ENCODE data around the gene C1QTNF6.

GRCh38 chr22:37196539-37197450 lies 8.7 kb upstream of the C1QTNF6 start:
- TF ChIP-seq REST (IDR thresholded peaks at IDR 0.05; ENCODE audit: insufficient read depth in 1 of 2, low read depth in 2 of 2, low read length in 1 of 2), result peak; percentile 74 to 76; a peak in 3 of 4 replicates
- peak; percentile 35 for TF ChIP-seq CTCF (IDR thresholded peaks at IDR 0.05)
- peak; percentile 45 for TF ChIP-seq POLR2AphosphoS5 (IDR thresholded peaks at IDR 0.05; ENCODE audit: low read depth, low read length)

Measured in Panc1 (cell line).